Activated CD8-positive, alpha-beta T cell treated with anti-CD3 and anti-CD28 coated beads for 36 hours (primary cell): ENCODE data around the gene IL10RA. TPM values are rescaled to one million over a fixed set of nuclear protein-coding genes. Genes with fewer than 3 reads are reported as not detected.

Source experiments
- ATAC-seq: fragments of 200-7000 bp; cut with Tn5 transposase; one replicate; pipeline ENCODE4 v1.10.0; 2021; ENCODE audit warnings: mild to moderate bottlenecking, moderate library complexity
- CTCF ChIA-PET: fragments of 350-600 bp; sonication (Branson Sonifier 250); formaldehyde crosslinking; loops from one replicate; lab custom pipeline; 2021; ENCODE audit warnings: antibody characterized with exemption; lab: Charles Lee
- POLR2A ChIA-PET: fragments of 350-600 bp; sonication (Branson Sonifier 250); formaldehyde crosslinking; loops from one replicate; lab custom pipeline; 2021; ENCODE audit warnings: antibody characterized with exemption; lab: Charles Lee
- DNase-seq: peaks from one replicate; pipeline ENCODE4 v3.0.0-alpha.2; 2020
- H3K27ac Mint-ChIP-seq: one replicate; pipeline ENCODE4 v1.8.0; 2021; ENCODE audit warnings: mild to moderate bottlenecking, mixed read lengths
- H3K27me3 Mint-ChIP-seq: one replicate; pipeline ENCODE4 v1.8.0; 2021; ENCODE audit warnings: mixed read lengths
- H3K36me3 Mint-ChIP-seq: one replicate; pipeline ENCODE4 v1.8.0; 2021; ENCODE audit warnings: low read depth, mixed read lengths
- H3K4me1 Mint-ChIP-seq: one replicate; pipeline ENCODE4 v1.8.0; 2021; ENCODE audit warnings: low read depth, mixed read lengths
- H3K4me3 Mint-ChIP-seq: one replicate; pipeline ENCODE4 v1.8.0; 2021; ENCODE audit warnings: mild to moderate bottlenecking, moderate library complexity, mixed read lengths
- H3K9me3 Mint-ChIP-seq: one replicate; pipeline ENCODE4 v1.8.0; 2021; ENCODE audit warnings: mixed read lengths
- intact Hi-C: fragments of 100-400 bp; cut with micrococcal nuclease; formaldehyde crosslinking; loops from one replicate; pipeline ENCODE4 v1.10.0; 2022
- total RNA-seq, 2 experiments: library from RNA; stranded (reverse); gene quantifications; one replicate each; pipeline ENCODE4 v1.2.3, GENCODE V29; 2021
- TF ChIP-seq, protein P1 (sequence below): fragments of 200-600 bp; IDR thresholded peaks from one replicate; pipeline ENCODE4 v1.8.0; 2022; ENCODE audit warnings: antibody characterized with exemption, mild to moderate bottlenecking

The IL10RA gene
- total RNA-seq: 10 to 100 TPM; 73.3 to 80.9 TPM

DNA sequence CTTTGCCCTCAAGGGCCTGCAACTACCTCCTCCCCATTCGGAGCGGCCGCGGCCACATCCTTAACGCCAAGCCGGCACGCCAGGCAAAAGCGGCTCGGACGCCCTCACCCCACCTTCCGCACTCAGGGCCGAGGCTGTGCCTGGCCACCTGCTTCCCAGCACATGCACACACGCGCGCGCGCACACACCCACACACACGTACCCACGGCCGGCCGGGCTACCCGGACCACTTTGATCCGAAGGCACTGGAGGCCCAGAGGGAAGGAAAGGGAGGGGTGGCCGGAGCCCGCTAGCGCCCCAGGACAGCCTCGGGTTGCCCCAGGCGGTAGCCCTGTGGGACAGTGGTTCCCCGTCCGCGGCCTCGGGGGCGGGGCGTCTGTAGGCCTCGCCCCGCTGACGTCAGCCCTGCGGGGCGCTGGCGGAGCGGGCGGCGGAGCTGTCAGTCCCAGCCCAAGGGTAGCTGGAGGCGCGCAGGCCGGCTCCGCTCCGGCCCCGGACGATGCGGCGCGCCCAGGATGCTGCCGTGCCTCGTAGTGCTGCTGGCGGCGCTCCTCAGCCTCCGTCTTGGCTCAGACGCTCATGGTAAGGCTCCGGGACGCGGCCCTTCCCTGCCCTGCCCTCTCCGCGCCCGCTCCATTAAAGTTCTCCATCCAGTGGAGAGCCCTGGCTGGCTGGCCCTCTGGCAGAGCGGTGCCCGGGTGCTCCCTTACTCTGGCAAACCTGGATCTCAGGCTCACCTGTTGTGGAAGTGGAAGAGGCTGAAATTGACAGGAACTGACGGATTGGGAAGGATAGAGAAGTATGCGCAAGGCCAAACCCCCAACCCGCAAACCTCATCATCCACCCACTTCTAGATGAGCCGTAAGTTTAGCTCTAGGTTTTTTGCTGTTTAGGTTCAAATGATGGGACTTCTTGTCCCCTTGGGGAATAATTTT, at the start of gene IL10RA:
IL10RA (plus strand) TSS at position 442 of the 935 bp plus-strand sequence; CDS start at position 516, 74 bp downstream.
- H3K4me3 Mint-ChIP-seq: peak within 1 kb of the TSS; percentile 80
- ChIA-PET CTCF (interaction anchor here (0.6 to 31.9 kb wide), 13 partner anchors 11 to 169 kb away, joined by 3 to 386 read pairs (median 3); no protein-coding TSS in a partner anchor), POLR2A (interaction anchor here (1.0 to 33.1 kb wide), 10 partner anchors 2 to 171 kb away, joined by 3 to 710 read pairs (median 30); partner anchors contain the start of gene IL10RA)
- TF ChIP-seq, protein P1, sequence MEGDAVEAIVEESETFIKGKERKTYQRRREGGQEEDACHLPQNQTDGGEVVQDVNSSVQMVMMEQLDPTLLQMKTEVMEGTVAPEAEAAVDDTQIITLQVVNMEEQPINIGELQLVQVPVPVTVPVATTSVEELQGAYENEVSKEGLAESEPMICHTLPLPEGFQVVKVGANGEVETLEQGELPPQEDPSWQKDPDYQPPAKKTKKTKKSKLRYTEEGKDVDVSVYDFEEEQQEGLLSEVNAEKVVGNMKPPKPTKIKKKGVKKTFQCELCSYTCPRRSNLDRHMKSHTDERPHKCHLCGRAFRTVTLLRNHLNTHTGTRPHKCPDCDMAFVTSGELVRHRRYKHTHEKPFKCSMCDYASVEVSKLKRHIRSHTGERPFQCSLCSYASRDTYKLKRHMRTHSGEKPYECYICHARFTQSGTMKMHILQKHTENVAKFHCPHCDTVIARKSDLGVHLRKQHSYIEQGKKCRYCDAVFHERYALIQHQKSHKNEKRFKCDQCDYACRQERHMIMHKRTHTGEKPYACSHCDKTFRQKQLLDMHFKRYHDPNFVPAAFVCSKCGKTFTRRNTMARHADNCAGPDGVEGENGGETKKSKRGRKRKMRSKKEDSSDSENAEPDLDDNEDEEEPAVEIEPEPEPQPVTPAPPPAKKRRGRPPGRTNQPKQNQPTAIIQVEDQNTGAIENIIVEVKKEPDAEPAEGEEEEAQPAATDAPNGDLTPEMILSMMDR: no peak
- H3K9me3 Mint-ChIP-seq: no peaks in the 10 kb centered on the region
- ATAC-seq (peak; percentile 85), DNase-seq (peak; percentile 89)
- H3K4me1 Mint-ChIP-seq: peaks cover 74% of the 10 kb centered on the region
- peak within 1 kb of the TSS; percentile 97 for H3K27ac Mint-ChIP-seq
- no peaks in the 10 kb centered on the region for H3K27me3 Mint-ChIP-seq
- H3K36me3 Mint-ChIP-seq: peaks cover 69% of the 10 kb centered on the region
- intact Hi-C loops: loop anchor here (1.0 to 5.0 kb wide), 3 partner anchors 15 to 60 kb away; no protein-coding TSS in a partner anchor

DNA sequence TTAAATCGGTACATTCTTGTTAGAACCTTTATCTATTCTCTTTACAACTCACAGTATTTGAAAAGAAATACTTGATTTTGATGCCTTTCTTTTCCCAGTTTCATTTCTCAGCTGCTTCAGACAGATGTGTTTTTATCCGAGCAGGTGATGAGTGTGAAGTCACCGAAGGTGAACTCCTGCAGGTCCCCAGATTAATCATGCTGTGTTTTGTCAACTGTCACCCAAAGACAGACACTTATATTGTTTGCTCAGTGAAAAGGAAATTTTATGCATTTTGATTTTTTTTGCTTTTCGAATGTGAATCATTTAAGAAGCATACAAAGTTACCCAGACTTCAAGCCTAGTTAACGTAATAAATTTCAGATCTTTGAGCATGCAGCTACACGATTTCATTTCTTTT, 49.2 kb upstream of the IL10RA start:
- H3K4me3 Mint-ChIP-seq: no peak overlapping the region
- CTCF ChIA-PET: interaction anchor here (1.1 to 13.1 kb wide), 9 partner anchors 8 to 261 kb away, joined by 3 to 172 read pairs (median 4); no protein-coding TSS in a partner anchor
- no peaks in the 10 kb centered on the region for H3K9me3 Mint-ChIP-seq
- intact Hi-C loops: no loop called here
- no peaks in the 10 kb centered on the region for H3K27me3 Mint-ChIP-seq
- TF ChIP-seq, protein P1: no peak
- no peaks in the 10 kb centered on the region for H3K36me3 Mint-ChIP-seq
- no peak overlapping the region for H3K27ac Mint-ChIP-seq
- DNase-seq: no peak
- POLR2A ChIA-PET: interaction anchor here (0.6 to 1.0 kb wide), 3 partner anchors 10 to 101 kb away, joined by 3 to 4 read pairs (median 3); no protein-coding TSS in a partner anchor
- H3K4me1 Mint-ChIP-seq: peaks cover 44% of the 10 kb centered on the region
- no peak for ATAC-seq

- CTCF ChIA-PET: interaction anchor here (1.0 to 1.4 kb wide), 2 partner anchors 97 to 113 kb away, joined by 3 to 5 read pairs; no protein-coding TSS in a partner anchor
- POLR2A ChIA-PET: interaction anchor here (1.2 kb wide), 1 partner anchor 21 kb away, joined by 3 read pairs; no protein-coding TSS in a partner anchor
- ATAC-seq: no peak
- H3K27me3 Mint-ChIP-seq: no peaks in the 10 kb centered on the region
- H3K36me3 Mint-ChIP-seq: no peaks in the 10 kb centered on the region
- peaks cover 33% of the 10 kb centered on the region for H3K4me1 Mint-ChIP-seq
- no peak overlapping the region for H3K4me3 Mint-ChIP-seq
- H3K27ac Mint-ChIP-seq: no peak overlapping the region
- intact Hi-C loops: no loop called here
- TF ChIP-seq, protein P1: no peak
- no peak for DNase-seq
- H3K9me3 Mint-ChIP-seq: peaks cover 1% of the 10 kb centered on the region
Observed at GRCh38 chr11:117940736-117941135, 45.5 kb upstream of the IL10RA start.

GRCh38 chr11:117941163-117941707, 45.0 kb upstream of the IL10RA start:
- no peaks in the 10 kb centered on the region for H3K27me3 Mint-ChIP-seq
- CTCF ChIA-PET: interaction anchor here (1.0 to 7.2 kb wide), 3 partner anchors 99 to 134 kb away, joined by 5 to 205 read pairs (median 9); no protein-coding TSS in a partner anchor
- DNase-seq (no peak), ATAC-seq (no peak)
- H3K27ac Mint-ChIP-seq: no peak overlapping the region
- no peaks in the 10 kb centered on the region for H3K36me3 Mint-ChIP-seq
- no peak overlapping the region for H3K4me3 Mint-ChIP-seq
- TF ChIP-seq, protein P1: no peak
- H3K4me1 Mint-ChIP-seq: peaks cover 36% of the 10 kb centered on the region
- H3K9me3 Mint-ChIP-seq: peaks cover 1% of the 10 kb centered on the region
- intact Hi-C loops: no loop called here
- POLR2A ChIA-PET: interaction anchor here (0.8 to 1.6 kb wide), 4 partner anchors 21 to 122 kb away, joined by 3 to 4 read pairs (median 3); no protein-coding TSS in a partner anchor
